Right atrium auricular region (tissue), 2 donors: ENCODE measurements around the gene FAT2. TPM values are rescaled to one million over a fixed set of nuclear protein-coding genes. Genes with fewer than 3 reads are reported as not detected.

Experiments
- DNase-seq: peaks from one replicate; pipeline ENCODE4 v3.0.0-alpha.2; 2019; ENCODE audit warnings: low spot score
- H3K27ac ChIP-seq, 2 donors: fragments of 200-600 bp; sonication (generic); 1 replicate in 1 of 2; 2 replicates in 1 of 2; pipeline ENCODE4 v1.5.1; 2016 to 2019
- H3K27me3 ChIP-seq, 2 donors: fragments of 200-600 bp; sonication (generic); one replicate each; pipeline versions ENCODE4 v1.5.1 to v1.6.0; 2017 to 2019
- H3K36me3 ChIP-seq: fragments of 200-600 bp; sonication (generic); one replicate; pipeline ENCODE4 v1.5.1; 2016
- H3K4me1 ChIP-seq, 2 donors: fragments of 200-600 bp; sonication (generic); one replicate each; pipeline versions ENCODE4 v1.5.1 to v1.6.0; 2017 to 2019
- H3K4me3 ChIP-seq, 2 donors: fragments of 200-600 bp; sonication (generic); 1 replicate in 1 of 2; 2 replicates in 1 of 2; pipeline ENCODE4 v1.5.1; 2017 to 2019; ENCODE audit warnings: mild to moderate bottlenecking in 1 of 2, moderate library complexity in 1 of 2
- H3K9me3 ChIP-seq, 2 donors: fragments of 200-600 bp; sonication (generic); one replicate each; pipeline ENCODE4 v1.5.1; 2019
- total RNA-seq, 2 donors: library from RNA; depleted of rRNA; stranded (reverse); fragments of >200 nt; gene quantifications; one replicate each; pipeline ENCODE4 v1.1.0, GENCODE V29; 2016
- TF ChIP-seq, protein P1 (sequence below), 2 donors: fragments of 200-600 bp; sonication (generic); IDR thresholded peaks; one replicate each; pipeline ENCODE4 v1.5.1; 2019; ENCODE audit warnings: antibody characterized with exemption in 2 of 2

The FAT2 gene
- total RNA-seq, 2 donors from 2014 or later: not detected

DNA sequence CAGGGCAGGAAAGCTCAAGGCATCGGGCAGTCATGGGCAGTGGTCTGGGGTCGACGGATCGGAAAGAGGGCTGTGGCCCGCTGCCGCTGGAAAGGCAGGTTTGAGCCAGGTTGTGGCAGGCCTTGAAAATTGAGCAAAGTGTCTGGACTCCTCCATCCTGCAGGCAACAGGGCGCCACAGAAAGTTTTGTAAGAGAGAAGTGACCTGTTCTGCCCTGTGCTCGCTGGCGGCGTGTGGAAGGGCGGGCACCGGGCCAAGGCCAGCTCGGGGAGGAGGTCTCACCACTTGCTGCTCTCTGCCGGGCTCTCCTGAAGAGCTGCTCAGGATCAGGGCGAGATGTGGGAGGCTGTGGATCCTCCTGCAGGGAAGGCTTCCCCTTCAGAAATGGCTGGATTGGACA is 41.4 kb upstream of the FAT2 start:
- H3K9me3 ChIP-seq: no peaks in the 10 kb centered on the region
- DNase-seq: no peak
- no peak overlapping the region for H3K27ac ChIP-seq

DNA sequence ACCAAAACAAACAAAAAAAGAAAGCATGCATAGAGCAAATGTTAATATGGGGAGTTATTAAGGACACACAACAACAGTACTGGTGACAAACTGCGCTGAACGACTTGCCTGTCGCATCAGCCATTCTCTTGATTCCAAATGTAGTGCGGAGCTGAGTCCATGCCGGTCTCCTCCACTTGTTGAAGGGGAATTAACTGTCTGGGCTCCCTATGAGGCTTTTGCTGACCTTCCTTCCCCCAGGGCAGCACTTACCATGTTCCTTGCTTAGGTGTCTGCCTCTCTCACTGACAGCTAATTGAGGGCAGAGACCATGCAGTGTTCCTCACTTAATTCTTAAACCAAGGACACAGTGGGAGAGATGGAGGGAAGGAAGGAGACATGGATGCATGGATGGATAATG is 40.8 kb upstream of the FAT2 start:
- TF ChIP-seq, protein P1, sequence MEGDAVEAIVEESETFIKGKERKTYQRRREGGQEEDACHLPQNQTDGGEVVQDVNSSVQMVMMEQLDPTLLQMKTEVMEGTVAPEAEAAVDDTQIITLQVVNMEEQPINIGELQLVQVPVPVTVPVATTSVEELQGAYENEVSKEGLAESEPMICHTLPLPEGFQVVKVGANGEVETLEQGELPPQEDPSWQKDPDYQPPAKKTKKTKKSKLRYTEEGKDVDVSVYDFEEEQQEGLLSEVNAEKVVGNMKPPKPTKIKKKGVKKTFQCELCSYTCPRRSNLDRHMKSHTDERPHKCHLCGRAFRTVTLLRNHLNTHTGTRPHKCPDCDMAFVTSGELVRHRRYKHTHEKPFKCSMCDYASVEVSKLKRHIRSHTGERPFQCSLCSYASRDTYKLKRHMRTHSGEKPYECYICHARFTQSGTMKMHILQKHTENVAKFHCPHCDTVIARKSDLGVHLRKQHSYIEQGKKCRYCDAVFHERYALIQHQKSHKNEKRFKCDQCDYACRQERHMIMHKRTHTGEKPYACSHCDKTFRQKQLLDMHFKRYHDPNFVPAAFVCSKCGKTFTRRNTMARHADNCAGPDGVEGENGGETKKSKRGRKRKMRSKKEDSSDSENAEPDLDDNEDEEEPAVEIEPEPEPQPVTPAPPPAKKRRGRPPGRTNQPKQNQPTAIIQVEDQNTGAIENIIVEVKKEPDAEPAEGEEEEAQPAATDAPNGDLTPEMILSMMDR (IDR thresholded peaks at IDR 0.05): no peak
- Histone ChIP-seq H3K27me3 (no peaks in the 10 kb centered on the region), H3K4me3 (no peak overlapping the region), H3K4me1 (peaks cover 0 to 30% of the 10 kb centered on the region in 2 donors), H3K9me3 (no peaks in the 10 kb centered on the region), H3K27ac (no peak overlapping the region), H3K36me3 (no peaks in the 10 kb centered on the region)
- DNase-seq: no peak

More for the DNA sequence above, 41.4 kb upstream of the FAT2 start:
- TF ChIP-seq, protein P1 (IDR thresholded peaks at IDR 0.05): no peak
- H3K4me3 ChIP-seq: no peak overlapping the region
- no peaks in the 10 kb centered on the region for H3K27me3 ChIP-seq
- H3K36me3 ChIP-seq: no peaks in the 10 kb centered on the region
- peaks cover 0 to 26% of the 10 kb centered on the region in 2 donors for H3K4me1 ChIP-seq

DNA sequence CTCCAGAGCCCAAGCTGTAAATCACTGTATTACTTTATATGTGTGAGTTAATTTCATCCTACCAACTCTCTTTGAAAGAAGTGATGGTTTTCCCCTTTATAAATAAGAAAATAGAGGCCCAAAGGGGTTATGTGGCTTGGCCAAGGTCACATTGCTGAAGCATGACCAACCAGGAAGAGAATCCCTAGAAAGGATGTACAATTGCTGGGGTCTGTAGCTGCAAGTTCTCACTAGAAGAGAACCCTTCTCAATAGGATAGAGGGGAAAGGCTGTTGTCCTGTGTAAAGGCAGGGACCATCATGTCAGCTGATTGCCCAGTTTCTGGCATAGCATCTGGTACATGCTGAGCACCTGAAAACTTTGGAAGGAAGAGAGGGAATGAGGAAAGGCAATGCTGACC is 39.0 kb upstream of the FAT2 start:
- Histone ChIP-seq H3K36me3 (no peaks in the 10 kb centered on the region), H3K4me3 (no peak overlapping the region), H3K9me3 (no peaks in the 10 kb centered on the region), H3K4me1 (peaks cover 0 to 30% of the 10 kb centered on the region in 2 donors), H3K27ac (no peak overlapping the region), H3K27me3 (no peaks in the 10 kb centered on the region)
- TF ChIP-seq, protein P1 (IDR thresholded peaks at IDR 0.05): no peak
- DNase-seq: no peak

- Histone ChIP-seq H3K36me3 (no peaks in the 10 kb centered on the region), H3K4me3 (no peak overlapping the region), H3K27me3 (no peaks in the 10 kb centered on the region), H3K9me3 (no peaks in the 10 kb centered on the region), H3K27ac (peak overlapping the region; percentile 21 to 34), H3K4me1 (peaks cover 0 to 41% of the 10 kb centered on the region in 2 donors)
- TF ChIP-seq, protein P1 (IDR thresholded peaks at IDR 0.05): no peak
- DNase-seq: no peak
Measured at GRCh38 chr5:151628112-151628823, 37.1 kb upstream of the FAT2 start.

- Histone ChIP-seq H3K4me3 (no peak overlapping the region), H3K4me1 (peaks cover 0 to 43% of the 10 kb centered on the region in 2 donors), H3K9me3 (no peaks in the 10 kb centered on the region), H3K27ac (peak overlapping the region; percentile 21 to 34), H3K36me3 (no peaks in the 10 kb centered on the region), H3K27me3 (no peaks in the 10 kb centered on the region)
- TF ChIP-seq, protein P1 (IDR thresholded peaks at IDR 0.05): no peak
- DNase-seq: no peak
Measured at GRCh38 chr5:151627650-151628049, 36.5 kb upstream of the FAT2 start.

GRCh38 chr5:151625285-151625684 is 34.2 kb upstream of the FAT2 start:
- Histone ChIP-seq H3K4me1 (peaks cover 0 to 36% of the 10 kb centered on the region in 2 donors), H3K36me3 (no peaks in the 10 kb centered on the region), H3K4me3 (no peak overlapping the region), H3K9me3 (no peaks in the 10 kb centered on the region), H3K27me3 (no peaks in the 10 kb centered on the region), H3K27ac (no peak overlapping the region)
- no peak for DNase-seq
- TF ChIP-seq, protein P1 (IDR thresholded peaks at IDR 0.05): no peak
